CD4-positive, alpha-beta T cell treated with Interleukin-1 beta for 1 hour (primary cell): Measurements from ENCODE around the gene ASXL3.

Experiments used
- DNase-seq, 2 donors: peaks; one replicate each; pipeline ENCODE4 v3.0.0-alpha.2; 2020 to 2022

Gene ASXL3

DNA sequence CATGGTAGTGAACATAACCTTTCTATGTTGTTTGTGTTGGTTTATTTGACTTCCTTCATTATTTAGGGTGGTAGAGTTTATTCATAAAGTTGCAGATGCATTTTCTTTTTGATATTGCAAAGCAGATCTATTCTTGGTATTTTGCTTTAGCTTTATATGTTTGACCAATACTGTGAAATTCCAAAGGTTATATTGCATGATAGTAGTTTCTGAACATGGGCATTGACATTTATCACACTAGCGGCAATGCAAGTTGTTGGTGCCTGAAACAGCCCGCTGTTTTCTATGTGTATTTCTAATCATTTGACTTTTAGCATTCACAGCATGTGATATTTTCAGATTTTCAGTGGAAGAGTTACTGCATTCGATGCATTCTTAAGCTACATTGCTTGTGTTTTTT, 87.2 kb downstream of the ASXL3 start:
- no peak for DNase-seq

DNA sequence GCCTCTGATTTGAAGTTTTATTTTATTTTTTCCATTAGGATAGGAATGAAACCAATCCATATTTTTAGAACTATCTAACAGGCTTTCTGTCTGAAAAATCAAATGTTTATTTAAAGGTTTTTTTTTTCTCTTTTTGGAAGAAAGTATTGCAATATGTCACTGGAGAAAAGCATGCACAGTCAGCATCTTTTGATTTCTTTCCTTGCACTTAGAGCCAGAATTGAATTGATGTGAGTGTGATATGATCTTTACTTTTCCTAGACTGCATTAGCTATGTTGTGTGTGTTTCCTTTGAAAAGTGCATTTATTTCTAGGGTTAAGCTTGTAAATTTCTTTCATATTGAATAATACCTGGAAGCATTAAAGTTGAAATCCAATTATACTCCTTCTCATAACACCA, 87.6 kb downstream of the ASXL3 start:
- DNase-seq = no peak

DNA sequence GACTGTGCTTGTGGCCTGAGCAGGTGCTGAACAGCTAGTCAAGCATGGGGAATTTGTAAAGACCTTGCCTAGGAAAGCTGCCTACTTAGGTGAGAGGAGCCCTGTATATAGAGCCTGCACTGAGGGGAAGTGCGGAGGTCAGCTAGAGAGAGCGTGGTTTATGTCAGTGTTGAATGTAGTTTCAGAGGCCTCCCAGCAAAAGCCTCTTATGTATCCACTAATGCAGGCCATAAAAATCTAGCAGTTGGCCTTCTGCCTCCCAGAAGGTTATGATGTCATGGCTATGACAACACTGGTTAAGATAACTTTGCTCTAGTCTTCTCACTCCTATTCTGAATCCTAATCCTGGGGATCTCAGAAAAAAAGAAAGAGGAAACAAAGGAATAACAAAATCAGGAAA, 88.9 kb downstream of the ASXL3 start:
- DNase-seq = no peak

DNA sequence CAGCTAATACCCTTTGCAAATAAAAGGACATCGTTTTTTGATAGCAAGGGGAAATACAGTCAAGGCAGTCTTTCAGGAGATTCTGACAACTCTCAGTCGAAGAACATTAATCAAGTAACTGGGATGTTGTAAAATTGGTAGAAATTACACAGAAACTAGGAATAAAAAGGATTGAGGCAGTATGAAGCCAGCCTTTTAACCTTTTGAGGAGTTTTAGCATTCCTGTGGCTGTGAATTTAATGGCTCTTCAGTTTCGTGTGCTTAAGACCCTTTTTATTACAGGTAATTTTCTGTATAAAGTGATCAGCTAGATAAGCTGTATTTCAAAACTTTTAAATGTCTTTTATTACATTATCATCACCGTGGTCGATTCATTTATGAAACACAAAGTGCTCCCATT, 91.6 kb downstream of the ASXL3 start:
- no peak for DNase-seq

DNA sequence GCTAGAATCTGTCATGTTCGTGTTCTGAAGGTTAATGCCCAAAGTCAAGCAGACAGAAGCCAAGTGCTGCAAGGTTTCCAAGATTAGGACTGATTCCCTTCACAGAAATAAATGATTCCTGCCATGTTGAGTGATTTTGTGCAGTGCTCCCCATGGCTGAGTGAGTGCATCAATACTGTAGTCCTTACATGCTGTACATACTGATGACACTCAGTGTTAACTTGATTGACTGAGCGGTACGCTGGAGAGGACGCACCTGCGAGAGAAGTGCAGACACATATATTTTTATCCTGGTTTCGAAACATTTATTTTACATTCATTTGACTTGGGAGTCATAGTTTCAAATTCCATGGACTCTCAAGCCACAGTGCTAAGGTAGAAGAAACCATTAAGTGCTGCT, 92.0 kb downstream of the ASXL3 start:
- DNase-seq = no peak

DNA sequence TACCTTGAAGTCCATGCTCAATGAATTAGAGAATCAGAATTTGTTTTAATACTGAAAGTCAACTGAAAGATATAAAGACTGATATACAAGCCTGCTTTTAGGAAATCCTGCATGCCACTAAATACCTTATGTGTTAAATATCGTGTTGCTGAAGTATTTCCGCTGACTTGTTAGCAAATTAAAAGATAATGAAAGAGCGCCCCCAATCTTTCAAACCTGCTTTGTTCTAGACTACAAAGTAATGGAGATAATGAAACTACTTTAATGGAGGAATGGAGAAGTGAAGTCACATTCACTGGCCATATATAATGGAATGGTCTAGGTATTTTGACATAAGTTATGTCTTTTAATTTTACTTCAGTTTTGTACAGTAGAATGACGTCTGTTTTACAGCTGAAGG, 95.7 kb downstream of the ASXL3 start:
- DNase-seq = no peak

DNA sequence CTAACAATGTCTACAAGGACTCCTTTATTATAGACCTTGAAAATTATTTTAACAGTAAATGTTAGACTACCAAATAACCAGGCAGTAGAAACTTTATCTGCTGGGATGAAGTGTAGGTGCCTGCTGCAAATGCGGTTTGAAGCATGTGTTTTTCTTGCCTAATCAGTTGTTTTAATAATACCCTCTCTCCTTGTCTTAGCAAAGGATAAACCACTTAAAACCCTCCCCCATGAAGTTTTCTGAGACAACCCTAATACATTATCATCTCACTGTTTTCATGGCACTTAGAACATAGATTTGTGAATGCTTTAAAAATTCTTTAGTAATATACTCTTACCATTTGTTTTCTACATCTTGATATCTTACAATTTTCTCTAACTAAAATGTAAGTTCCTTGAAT, 98.6 kb downstream of the ASXL3 start:
- no peak for DNase-seq

DNA sequence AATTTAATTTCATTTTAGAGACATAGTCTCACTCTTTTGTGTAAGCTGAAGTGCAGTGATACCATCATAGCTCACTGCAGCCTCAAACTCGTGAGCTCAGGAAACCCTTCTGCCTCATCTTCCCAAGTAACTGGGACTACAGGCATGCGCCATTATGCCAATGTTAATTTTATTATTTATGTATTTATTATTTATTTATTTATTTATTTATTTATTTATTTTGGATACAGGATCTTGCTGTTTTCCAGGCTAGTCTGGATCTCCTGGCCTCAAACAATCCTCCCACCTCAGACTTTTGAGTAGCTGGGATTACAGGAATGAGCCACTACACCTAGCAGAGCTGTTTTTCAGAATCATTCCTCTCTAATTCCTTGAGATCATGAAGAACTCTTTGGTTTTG, 99.9 kb downstream of the ASXL3 start:
- DNase-seq = no peak

DNA sequence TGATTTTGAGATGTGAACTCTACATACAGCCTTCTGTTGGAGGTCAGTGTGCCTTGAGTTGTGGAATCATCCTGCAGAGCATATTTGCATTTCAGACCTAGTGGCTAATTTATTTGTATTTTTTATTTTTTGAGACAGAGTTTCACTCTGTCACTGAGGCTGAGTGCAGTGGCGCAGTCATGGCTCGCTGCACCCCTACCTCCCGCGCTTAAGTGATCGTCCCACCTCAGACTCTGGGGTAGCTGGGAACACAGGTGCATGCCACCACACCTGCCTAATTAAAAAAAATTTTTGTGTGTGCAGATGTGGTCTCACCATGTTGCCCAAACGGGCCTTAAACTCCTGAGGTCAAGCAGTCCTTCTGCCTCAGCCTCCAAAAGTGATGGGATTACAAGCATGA, 104.4 kb downstream of the ASXL3 start:
- no peak for DNase-seq

DNA sequence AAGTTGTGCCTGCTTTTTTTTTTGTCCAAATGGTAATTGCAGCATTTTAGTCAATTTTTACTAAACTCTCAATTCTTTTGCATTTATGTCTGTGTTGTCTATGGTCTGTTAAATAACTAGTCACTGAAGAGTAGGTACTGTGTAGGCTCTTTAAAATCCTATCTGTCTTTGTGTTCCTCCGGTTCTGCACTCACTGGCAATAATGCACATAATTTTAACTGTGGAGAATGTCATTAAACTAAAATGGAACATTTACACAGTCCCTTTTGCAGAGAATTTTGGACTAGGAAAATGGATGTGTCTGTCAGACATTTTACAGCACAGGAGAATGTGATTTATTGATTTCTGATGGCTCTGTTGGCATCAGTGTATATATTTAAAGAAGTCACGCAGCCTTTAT, 116.6 kb downstream of the ASXL3 start:
- no peak for DNase-seq

DNA sequence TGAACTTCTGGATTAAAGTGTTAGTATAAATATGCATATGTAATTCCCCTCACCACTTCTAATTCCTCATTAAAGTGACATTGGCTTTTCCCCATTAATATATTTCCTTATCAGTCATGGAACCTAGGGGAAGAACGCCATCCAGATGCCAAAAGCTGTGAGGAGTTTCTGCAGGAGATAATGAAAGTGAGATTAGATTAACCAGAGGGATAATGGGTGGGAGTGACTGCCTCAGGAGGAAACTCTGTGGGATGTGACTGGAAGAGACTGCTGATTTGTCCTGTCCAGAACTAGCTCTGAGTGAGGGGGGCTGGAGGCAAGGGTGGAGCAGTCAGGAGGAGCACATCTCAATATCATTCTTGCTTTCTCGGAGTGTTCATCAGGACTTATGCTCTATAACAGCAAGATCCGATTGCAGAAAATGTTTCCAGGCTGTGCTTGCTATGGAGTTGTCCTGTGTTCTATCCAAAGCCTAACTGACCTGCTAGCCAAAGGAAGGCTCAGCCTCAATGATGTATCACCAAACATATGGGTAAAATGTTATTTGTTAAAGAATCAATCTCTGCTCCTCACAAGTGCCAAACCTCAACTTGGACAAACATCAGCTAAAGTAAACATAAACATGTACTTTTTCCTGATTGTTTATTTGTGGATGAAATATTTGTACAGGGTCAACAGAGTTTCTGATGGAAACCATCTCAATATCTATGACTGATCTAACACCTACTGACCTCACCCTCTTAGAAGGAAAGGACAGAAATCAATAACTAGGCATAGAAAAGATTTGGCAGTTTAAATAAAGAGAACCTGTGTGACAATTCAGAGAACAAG, 118.5 kb downstream of the ASXL3 start:
- no peak for DNase-seq

DNA sequence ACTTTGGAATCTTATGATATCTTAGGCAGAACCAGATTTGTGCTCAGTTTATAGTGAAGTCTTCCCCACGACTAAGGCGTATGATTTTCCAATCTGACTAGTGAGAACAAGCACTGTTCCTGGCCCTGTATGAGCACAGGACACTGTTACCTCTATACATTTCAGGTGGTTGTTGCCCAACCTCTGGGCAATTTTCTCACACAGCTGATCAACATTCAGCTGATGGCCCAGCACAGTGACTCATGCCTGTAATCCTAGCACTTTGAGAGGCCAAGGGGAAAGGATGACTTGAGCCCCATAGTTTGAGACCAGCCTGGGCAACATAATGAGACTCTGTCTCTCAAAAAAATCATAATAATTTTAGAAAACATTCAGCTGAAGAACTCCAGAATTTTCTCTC, 119.5 kb downstream of the ASXL3 start:
- DNase-seq = no peak

DNA sequence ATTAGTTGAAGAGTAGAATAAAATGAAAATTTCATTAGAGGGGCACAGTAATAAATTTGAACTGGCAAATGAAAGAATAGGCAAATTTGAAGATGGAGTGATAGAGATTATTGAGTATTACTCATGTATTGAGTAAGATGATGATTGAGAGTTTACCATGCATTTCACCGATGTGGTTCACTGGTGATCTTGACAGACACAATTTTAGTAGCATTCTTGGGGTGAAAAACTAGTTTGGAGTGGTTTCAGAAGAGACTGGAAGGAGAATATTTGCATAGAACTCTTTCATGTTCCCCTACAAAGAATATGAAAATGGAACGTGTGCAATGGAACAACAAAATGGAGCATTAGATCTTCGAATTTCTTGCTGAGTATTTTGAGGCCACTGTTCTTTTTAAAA, 121.4 kb downstream of the ASXL3 start:
- no peak for DNase-seq

DNA sequence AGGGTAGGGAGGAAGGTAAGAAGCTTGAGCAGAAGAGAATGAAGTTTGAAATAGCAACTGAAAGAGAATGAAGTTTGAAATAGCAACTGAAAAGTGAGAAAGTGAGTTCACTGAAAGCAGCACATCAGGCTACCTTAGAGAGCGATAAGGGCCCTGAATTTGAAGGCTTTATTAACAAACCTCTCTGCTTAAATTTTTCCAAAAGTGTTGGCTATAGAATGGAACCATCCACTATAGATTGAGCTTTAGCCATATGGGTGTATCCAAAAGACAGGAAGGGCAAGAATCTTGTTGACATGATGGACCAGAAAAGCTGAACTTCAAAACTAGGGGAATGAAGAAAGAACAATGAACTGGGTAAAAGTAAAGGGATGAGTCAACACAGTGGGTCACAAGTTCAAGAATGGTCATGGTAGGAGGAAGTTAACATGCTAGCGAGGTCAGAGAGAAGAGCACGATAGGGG, 122.5 kb downstream of the ASXL3 start:
- no peak for DNase-seq

DNA sequence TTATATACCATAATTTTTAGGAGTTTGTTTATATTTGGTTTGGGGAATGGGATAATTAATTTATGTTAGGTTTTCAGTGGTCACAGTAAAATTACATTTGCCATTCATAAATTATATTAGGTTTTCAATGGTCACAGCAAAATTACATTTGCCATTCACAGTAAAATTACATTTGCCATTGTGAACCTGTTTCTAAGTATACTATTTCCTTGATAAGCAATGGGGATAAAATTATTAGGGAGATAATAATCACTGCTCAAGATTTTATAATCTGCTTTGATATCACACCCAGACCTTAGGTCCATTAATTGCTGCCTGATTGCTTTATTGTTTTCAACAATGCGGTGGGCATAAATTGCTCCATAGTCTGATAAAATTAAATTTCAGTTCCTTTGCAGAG, 124.6 kb downstream of the ASXL3 start:
- no peak for DNase-seq

DNA sequence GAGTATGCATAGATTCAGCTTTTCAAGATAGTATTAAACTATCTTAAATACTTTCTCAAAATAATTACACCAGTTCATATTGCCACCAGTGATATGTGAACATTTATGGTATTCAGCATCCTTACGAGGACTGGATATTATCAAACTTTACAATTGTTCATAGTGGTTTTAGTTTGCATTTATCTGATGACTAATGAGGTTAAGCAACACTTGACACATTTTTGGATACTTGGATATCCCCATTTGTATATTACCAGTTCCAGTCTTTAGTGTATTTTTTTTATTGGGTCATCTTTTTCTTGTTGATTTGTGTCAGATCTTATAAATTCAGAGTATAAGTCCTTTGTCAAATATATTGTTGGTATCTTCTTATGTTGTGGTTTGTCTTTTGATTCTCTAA, 128.4 kb downstream of the ASXL3 start:
- no peak for DNase-seq

DNA sequence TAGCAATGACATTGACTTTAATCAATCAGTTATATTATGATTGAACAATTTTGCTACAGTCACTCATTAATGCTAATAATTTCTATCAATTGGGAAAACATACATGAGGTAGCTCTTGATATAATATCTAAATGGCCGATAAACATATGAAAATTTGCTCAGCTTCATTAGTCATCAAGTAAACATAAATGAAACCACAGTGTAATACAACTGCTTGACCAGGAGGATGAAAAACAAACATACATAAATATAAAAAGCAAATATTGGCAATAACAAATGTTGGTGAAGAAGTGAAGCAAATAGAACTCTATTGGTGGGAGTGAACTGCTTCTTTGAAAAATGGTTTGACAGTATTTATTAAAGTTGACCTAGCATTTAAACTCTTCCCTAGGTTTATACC, 130.9 kb downstream of the ASXL3 start:
- no peak for DNase-seq

DNA sequence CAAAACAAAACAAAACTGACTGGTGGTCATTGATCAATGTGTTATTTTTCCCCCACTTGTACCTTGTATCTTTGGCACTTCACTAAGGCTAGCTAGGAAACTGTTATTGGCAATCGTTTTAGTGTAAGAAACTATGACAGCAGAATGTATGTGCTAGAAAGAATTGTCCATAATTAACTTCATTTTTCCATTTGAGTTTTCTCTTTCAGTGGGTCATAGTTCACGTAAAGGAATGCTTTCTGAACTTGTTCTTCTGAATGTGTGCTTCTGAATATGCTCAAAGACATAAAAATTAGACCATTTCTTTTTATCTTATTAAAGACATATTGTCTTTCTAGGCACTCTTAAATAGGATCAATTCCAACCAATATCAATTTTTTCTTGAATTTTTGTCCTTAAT, 132.2 kb downstream of the ASXL3 start:
- DNase-seq = no peak

DNA sequence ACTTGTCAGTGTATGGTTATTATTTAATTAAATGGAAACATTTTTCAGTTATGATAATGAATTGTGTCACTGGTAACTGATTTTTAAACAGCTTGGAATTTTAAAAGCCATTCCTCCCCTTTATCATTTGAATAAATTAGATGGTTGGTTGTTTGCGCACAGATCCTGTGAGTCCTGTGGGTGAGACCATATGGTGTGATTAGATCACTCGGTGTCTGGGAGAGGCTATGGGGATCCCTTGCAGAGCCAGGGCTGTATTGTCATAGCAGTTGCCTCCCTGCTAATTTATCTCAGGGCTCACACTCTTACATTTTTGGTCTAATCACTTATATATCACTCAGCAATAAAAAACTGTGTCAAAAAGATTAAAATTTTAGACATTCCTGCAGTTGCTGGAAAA, 133.5 kb downstream of the ASXL3 start:
- no peak for DNase-seq

DNA sequence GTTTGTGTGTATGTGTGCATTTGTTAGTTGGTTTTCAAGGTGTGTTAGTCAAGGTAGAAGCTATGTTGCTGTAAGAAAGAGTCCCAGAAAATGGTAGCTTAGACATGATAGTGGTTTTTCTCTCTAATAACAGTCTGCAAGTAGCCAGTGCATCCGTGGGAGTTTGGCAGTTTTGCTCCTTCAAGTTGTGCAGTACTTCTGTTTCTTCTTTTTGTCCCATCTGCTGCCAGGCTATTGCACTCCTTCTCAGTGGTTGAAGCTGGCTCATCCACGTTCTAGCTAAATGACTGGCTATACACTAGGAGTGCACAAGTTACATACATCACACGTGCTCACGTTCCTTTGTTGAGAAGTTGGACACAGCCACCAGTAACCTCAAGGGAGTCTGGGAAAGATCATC, 134.7 kb downstream of the ASXL3 start:
- no peak for DNase-seq

DNA sequence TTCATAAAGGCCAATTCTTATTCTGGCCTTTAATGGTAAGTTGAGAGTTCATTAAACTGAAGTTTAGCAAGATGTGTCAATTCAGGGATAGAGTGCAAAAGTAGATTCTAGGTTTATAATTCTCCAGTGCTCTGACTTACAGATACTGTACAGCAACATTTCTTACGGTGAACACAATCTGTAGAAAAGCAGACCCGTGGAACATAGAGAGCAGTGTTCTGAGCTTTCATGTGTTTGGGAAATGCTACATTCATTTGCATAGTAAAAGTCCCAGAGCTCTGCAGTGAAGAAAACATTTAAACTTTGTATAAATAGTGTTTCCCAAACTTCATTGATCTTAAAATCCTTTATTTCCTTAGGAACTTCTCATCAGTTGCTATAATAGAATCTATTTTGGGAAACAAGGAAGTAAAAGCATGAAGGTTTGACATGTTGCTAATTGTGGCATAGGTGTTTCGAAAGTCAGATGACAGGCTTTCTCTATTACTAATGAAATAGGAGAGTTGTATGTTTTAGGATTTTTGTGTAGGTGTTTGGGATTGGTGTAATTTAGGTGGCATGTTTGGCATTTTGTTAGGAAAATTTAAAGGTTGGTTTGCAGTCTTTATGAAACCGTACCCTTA, 138.2 kb downstream of the ASXL3 start:
- DNase-seq = no peak

DNA sequence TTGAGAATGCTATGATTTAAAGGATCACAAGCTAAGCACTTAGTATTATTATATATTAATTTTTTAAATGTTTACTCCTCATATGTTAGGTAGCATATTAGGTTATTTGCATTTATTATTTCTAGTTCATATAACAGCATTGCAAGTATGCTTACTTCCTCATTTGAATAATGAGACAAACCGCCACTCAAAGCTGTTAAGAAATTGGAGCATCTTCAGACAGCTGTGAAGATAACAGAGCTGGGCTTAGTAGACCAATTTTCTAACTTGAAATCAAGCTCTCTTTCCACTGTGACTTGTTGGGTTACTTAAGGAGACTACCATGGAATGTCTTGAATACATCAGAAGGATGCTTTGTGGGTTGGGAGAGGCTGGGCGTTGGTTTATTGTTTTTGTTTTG, 139.3 kb downstream of the ASXL3 start:
- no peak for DNase-seq

DNA sequence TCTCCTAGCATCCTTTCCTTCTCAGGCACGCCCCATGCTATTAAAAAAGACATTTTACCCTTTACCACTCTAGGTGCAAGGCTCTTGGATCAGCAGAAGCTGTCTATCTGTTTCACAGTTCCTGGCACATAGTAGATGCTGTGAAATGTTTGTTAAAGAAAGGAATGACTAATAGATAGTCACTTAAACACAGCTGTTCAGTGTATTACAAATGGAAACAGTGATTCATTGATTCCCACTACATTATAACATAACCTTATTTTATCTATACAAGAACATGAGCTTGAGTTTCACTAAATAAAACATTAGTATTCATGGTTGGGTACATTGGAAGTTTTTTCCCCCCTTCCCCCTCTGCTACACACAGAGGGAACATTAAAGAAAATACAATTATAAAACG, 142.1 kb downstream of the ASXL3 start:
- no peak for DNase-seq

DNA sequence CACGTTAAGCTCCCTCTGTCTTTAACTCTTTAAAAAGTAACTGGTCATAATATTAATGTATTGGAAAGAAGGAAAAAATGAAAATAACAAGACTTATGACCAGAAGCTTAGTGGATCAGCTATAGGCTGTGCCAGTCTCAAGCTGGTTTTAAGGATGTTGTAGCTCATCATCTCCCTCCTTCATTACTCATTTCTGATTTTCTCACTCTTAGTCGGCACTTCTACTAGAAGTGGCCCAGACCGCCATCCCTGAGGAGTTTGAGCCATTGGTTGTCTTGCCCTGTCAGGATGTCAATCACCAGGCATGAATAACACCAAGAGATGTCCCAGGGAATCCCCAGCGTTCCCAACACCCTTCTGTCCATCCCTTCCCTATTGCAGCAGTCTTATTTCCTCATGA, 151.5 kb downstream of the ASXL3 start:
- no peak for DNase-seq

DNA sequence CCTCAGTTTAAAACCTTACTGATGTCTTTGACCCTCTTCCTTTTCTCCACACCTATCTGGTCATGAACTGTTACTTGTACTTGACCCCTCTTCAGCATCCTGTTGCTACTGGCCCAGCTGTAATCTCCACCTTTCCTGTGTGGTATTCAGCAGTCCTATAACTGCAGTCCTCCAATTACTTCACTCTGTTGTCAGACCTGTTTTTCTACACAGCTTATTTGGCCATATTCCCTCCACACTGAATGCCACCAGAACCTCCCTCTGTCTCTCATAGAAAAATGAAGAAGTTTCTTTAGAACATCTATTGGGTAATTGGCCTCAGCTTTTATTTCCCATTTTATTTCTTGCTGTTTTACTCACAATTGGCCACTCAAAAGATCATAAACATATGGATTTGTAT, 155.4 kb downstream of the ASXL3 start:
- DNase-seq = no peak
